Muscle layer of colon (tissue), 2 donors: ENCODE data around the gene AIF1.

ENCODE experiments used
- H3K27ac ChIP-seq: one replicate; pipeline ENCODE4 v1.7.0; 2013; ENCODE audit warnings: low read depth, mild to moderate bottlenecking, low read length, moderate library complexity
- H3K27me3 ChIP-seq, 2 donors: one replicate each; pipeline ENCODE4 v1.7.0; 2013; ENCODE audit warnings: low read length in 2 of 2, mild to moderate bottlenecking in 2 of 2; ENCODE audit not compliant: insufficient read depth in 2 of 2, control insufficient read depth in 1 of 2
- H3K36me3 ChIP-seq: one replicate; pipeline ENCODE4 v1.7.0; 2013; ENCODE audit warnings: mild to moderate bottlenecking, low read length; ENCODE audit not compliant: insufficient read depth
- H3K4me1 ChIP-seq: one replicate; pipeline ENCODE4 v1.7.0; 2013; ENCODE audit warnings: mild to moderate bottlenecking, low read length; ENCODE audit not compliant: insufficient read depth
- H3K4me3 ChIP-seq, 2 donors: one replicate each; pipeline ENCODE4 v1.7.0; 2013; ENCODE audit warnings: low read length in 2 of 2, low read depth in 1 of 2, mild to moderate bottlenecking in 1 of 2, moderate library complexity in 1 of 2
- H3K9ac ChIP-seq: one replicate; pipeline ENCODE4 v1.7.0; 2013; ENCODE audit warnings: low read length
- H3K9me3 ChIP-seq: one replicate; pipeline ENCODE4 v1.7.0; 2013; ENCODE audit warnings: mild to moderate bottlenecking, low read length
- donor health status: abdominal sarcoma.
- donor health status: Adenocarcinoma of cecum.

AIF1 gene

DNA sequence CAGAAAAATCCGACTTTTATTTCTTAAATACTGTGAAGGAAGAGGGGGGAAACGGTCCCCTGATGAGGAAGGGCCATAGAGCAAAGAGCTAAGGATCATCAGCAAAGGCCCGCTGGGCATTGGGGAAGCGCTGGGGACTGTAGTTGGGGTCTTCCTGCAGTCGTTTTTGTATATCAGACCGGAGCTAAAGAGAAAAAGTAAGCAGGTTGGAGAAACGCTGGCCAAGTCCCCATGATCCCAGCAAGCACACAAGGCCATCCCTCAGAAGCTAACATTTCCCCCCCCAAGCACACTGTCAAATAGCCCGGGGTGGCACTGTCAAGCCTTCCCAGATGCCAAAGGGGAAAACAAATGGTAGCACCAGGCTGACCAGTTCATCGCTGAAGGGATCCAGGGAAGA, 24.0 kb downstream of the AIF1 start:
- Histone ChIP-seq H3K27ac (no peak overlapping the region), H3K27me3 (no peaks in the 10 kb centered on the region), H3K36me3 (peaks cover 88% of the 10 kb centered on the region), H3K9me3 (no peaks in the 10 kb centered on the region), H3K4me1 (no peaks in the 10 kb centered on the region), H3K4me3 (no peak overlapping the region), H3K9ac (no peak overlapping the region)

DNA sequence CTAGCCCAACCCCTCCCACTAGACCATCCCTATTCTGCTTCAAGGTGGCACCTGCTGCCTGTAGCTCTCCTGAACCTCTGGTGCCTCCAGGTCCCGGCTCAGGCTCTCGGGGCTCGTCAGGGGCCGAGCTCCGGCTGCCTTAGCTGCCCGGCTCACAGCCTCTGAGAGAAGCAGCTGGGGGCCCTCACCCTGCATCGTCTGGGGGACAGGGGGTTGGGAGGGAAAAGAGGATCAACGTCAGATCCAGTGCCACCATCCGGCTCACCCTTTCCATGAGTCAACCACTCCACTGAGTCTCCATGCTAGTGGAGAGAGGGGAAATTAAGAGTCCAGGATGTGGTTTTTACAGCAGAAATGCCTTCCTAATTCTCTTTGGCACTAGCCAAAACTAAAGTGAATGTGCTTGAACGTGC, 24.4 kb downstream of the AIF1 start:
- Histone ChIP-seq H3K9me3 (no peaks in the 10 kb centered on the region), H3K27me3 (no peaks in the 10 kb centered on the region), H3K4me1 (no peaks in the 10 kb centered on the region), H3K36me3 (peaks cover 88% of the 10 kb centered on the region), H3K4me3 (no peak overlapping the region), H3K27ac (no peak overlapping the region), H3K9ac (no peak overlapping the region)

DNA sequence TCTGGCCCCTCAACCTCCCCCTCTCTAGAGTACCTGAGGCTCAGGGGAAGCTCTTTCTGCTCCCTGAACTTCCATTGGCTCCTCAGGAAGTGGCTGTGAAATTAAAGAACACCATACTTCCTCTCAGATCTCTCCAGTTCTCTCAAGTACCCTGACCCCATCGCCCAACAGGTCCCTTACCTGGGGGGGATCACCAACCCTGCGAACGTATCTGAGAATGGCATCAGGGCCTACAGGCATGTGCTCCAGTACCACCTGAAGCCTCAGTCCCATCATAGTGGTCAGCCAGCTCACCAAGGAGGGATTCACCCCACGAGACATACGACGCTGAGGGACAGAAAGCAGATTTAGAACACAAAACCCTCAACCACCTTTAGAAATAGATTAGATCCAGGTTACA, 25.6 kb downstream of the AIF1 start:
- Histone ChIP-seq H3K36me3 (peaks cover 88% of the 10 kb centered on the region), H3K27me3 (no peaks in the 10 kb centered on the region), H3K9me3 (no peaks in the 10 kb centered on the region), H3K9ac (no peak overlapping the region), H3K4me1 (no peaks in the 10 kb centered on the region), H3K27ac (no peak overlapping the region), H3K4me3 (no peak overlapping the region)

DNA sequence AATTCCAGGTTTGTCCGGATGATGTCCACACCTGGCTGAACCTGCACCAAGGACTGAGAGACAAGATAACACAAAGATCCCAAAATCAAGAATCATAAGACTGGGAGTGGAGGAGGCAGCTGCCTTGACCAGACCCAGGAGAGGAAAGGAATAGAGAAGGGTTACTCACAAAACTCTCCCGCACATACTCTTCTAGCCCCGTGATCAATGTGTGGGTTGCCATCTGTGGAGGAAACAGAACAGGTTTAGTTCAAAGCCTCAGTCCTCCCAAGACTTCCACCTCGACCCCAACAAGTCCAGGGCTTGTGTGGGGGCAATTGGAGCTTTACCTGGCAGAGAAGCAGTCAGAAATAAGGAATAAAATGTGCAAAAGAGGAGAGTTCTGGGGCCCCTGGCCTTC, 26.3 kb downstream of the AIF1 start:
- H3K9me3 ChIP-seq, result no peaks in the 10 kb centered on the region
- no peak overlapping the region for H3K9ac ChIP-seq
- H3K36me3 ChIP-seq, result peaks cover 88% of the 10 kb centered on the region
- H3K27ac ChIP-seq, result no peak overlapping the region
- H3K4me3 ChIP-seq, result no peak overlapping the region
- no peaks in the 10 kb centered on the region for H3K27me3 ChIP-seq
- no peaks in the 10 kb centered on the region for H3K4me1 ChIP-seq

DNA sequence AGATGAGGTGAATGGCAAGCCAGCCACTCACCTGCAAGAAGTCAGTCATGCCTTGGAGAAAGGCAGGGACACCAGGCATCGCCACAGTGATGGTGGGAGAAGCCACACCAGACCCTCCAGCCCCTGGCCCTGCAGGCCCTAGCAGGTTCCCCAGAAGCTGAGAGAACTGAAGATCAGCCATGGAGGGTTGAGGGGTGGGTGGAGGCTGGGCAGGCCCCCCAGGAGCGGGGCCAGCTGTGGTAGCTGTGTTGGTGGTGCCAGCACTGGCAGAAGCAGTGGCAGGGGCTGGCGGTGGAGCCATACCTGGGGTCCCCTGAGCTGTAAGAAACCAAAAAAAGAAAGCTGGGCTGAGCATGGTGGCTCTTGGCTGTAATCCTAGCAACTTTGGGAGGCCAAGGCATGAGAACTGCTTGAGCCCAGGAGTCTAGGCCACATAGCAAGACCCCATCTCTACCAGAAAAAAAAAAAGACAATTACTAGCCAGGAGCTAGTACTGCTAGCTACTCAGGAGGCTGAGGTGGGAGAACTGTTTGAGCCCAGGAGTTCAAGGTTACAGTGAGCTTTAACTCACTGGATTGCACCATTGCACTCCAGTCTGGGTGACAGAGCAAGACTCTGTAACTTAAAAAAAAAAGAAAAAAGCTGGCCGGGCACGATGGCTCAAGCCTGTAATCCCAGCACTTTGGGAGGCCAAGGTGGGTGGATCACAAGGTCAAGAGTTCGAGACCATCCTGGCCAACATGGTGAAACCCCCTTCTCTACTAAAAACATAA, 27.9 kb downstream of the AIF1 start:
- no peaks in the 10 kb centered on the region for H3K27me3 ChIP-seq
- H3K9ac ChIP-seq, result no peak overlapping the region
- H3K4me3 ChIP-seq, result no peak overlapping the region
- H3K36me3 ChIP-seq, result peaks cover 88% of the 10 kb centered on the region
- H3K4me1 ChIP-seq, result no peaks in the 10 kb centered on the region
- no peaks in the 10 kb centered on the region for H3K9me3 ChIP-seq
- H3K27ac ChIP-seq, result no peak overlapping the region

DNA sequence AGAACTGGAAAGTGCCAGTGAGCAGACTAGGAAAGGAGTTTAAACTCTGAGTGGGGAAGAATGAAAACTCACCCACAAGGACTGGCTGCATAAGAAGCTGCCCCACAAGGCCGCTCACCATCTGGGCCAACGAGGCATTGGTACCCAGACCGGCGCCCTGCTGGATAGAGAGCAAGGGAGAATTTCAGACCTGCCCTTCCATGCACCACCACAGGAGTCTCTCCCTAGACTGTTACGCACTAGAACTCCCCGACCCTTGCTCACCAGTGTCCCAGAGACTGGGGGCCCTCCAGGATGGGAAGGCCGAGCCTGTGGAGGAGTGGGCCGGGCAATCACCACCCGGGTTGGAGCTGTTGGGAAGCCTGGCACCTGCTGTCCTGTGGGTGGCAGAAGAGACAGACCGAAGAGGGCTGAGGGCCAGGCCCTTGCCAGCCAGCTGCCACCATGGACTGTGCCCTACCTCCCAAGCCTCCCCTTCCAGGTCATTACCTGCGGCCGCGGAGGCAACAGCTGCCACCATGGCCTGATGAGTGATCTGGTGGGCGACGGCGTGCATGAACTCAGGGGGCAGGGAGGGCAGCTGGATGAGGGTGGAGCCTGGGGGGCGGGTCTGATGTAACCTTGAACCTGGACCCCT, 28.9 kb downstream of the AIF1 start:
- H3K36me3 ChIP-seq, result peaks cover 89% of the 10 kb centered on the region
- H3K9ac ChIP-seq, result no peak overlapping the region
- no peaks in the 10 kb centered on the region for H3K9me3 ChIP-seq
- H3K4me3 ChIP-seq, result no peak overlapping the region
- no peaks in the 10 kb centered on the region for H3K27me3 ChIP-seq
- no peaks in the 10 kb centered on the region for H3K4me1 ChIP-seq
- no peak overlapping the region for H3K27ac ChIP-seq

DNA sequence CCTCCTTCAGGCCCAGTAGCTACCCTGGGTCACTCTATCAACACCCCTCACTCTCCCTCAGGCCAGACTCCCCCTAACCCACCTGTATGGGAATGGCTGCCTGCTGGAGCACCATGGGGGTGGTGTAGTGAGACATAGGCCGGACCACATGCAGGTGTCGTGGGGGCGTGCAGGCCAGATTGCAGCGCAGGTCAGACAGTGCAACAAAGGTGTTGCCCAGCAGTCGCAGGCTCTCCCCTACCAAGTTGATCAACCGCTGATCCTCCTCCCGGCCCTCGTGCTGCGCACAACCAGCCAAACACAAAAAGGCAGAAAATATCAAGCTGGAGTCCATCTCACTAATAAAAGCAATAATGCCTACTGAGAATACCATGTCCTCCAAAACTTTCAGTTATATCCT, 30.3 kb downstream of the AIF1 start:
- Histone ChIP-seq H3K9me3 (no peaks in the 10 kb centered on the region), H3K27ac (no peak overlapping the region), H3K27me3 (no peaks in the 10 kb centered on the region), H3K36me3 (peaks cover 90% of the 10 kb centered on the region), H3K4me3 (no peak overlapping the region), H3K9ac (no peak overlapping the region), H3K4me1 (no peaks in the 10 kb centered on the region)

DNA sequence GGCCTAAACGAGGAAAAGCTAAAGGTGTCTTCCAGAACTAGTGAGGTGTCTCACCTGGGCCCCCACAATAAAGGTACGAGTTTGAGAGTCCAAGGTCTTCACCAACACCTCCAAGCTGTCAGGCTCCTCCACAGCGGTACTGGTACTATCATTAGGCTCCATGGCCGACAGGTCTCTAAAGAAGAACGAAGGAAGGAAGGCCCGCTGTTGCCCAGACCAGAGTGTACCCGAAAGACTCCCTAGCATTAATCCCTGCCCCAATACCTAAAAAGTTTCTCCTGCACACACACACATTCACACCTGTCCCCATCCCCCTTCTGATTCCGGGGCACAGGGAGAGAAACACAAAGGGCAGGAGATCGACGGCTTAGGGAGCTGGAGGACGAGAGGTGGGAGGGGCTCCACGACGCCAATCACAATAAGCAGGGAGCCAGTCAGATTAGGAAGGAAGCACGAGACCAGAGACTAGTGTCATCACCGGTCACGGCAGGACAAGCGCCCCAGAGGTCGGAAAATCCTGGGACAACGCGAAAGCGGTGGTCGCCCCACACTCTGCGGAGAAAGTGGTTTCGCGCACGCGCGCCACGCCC, 36.7 kb downstream of the AIF1 start:
- H3K27ac ChIP-seq, result peak overlapping the region; percentile 98
- peak overlapping the region; percentile 94 for H3K9ac ChIP-seq
- no peaks in the 10 kb centered on the region for H3K9me3 ChIP-seq
- peak overlapping the region; percentile 82 to 93 for H3K4me3 ChIP-seq
- H3K4me1 ChIP-seq, result peaks cover 21% of the 10 kb centered on the region
- no peaks in the 10 kb centered on the region for H3K27me3 ChIP-seq
- peaks cover 39% of the 10 kb centered on the region for H3K36me3 ChIP-seq

DNA sequence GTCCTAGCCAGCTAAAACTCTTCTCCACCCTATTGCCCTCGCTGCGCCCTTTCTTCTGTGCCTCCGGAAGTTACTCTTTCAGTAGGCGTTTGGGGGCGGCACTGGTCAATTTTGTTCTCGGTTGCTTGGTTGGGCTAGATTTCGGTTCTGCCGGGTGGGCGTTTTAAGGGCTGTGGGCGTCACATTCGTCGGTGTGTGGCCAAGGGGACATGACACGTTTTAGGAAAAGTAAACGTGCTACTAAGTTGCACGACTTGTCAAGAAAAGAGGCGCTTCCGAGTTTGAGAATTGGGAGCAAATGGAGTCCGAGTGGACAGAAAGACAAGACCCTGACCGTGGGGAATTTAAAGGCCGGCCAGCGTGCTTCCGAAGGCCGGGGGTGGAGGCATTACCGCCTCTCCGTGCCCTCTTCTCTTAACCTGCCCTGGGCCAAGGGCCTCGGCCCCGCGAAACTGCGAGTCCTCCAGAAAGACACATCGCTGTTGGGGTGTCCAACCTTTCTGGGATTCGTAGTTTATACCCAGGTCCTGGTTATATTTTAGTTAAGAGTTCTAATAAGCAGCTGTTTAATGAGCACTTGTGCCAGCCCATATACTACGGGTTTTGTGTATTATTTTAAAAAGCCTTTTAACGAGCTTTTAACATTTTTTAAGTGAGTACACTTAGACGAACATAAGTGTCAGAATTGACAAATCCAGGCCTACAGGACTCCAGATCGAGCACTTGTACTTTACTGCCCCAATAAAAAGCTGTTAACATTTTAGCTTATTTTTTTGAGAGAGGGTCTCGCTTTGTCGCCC, 38.1 kb downstream of the AIF1 start:
- peaks cover 29% of the 10 kb centered on the region for H3K36me3 ChIP-seq
- H3K4me1 ChIP-seq, result peaks cover 31% of the 10 kb centered on the region
- H3K27ac ChIP-seq, result peak overlapping the region; percentile 98
- H3K9ac ChIP-seq, result peak overlapping the region; percentile 94
- no peaks in the 10 kb centered on the region for H3K27me3 ChIP-seq
- peak overlapping the region; percentile 82 to 93 for H3K4me3 ChIP-seq
- no peaks in the 10 kb centered on the region for H3K9me3 ChIP-seq

DNA sequence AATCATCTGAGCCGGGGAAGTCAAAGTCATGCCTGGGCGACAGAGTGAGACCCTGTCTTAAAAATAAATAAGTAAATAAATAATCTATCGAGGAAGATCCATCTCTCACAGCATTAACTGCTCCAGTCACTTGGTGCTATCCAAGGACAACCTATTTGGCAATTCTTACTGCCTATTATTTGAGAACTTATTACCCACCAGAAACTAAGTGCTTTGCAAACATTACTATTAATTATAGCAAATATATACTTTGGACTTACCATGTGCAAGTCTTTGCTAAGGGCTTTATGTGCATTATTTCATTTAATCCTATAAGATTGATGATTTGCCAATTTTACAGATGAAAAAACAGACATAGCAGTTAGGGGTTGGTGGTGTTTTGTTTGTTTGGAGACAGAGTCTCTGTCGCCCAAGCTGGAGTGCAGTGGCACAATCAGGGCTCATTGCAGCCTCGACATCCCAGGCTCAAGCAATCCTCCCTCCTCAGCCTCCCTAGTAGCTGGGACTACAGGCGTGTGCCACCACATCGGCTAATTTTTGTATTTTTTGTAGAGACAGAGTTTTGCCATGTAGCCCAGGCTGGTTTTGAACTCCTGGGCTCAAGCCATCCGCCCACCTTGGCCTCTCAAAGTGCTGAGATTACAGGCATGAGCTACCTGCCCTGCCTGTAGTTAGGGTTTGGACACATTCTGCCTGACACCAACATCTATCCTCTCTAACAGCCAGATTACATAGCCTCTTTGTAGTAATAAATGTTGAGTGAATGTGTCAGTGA, 39.7 kb downstream of the AIF1 start:
- Histone ChIP-seq H3K4me3 (no peak overlapping the region), H3K27ac (no peak overlapping the region), H3K4me1 (peaks cover 48% of the 10 kb centered on the region), H3K9me3 (no peaks in the 10 kb centered on the region), H3K36me3 (peaks cover 19% of the 10 kb centered on the region), H3K9ac (no peak overlapping the region), H3K27me3 (no peaks in the 10 kb centered on the region)
